Urinary bladder (tissue), 4 donors: ENCODE data around the gene SLC16A10. TPM values are rescaled to one million over a fixed set of nuclear protein-coding genes. Genes with fewer than 3 reads are reported as not detected.
"Not testable (repeated sequence)": the region's sequence is repeated elsewhere in the genome, so short reads cannot be mapped to it uniquely, and the experiment has no call there.

Experiments used
- DNase-seq: peaks from one replicate; pipeline ENCODE4 v3.0.0-alpha.2; 2015; ENCODE audit errors: extremely low spot score
- H3K27ac ChIP-seq: one replicate; pipeline ENCODE4 v1.5.1; 2013; ENCODE audit warnings: low read depth, mild to moderate bottlenecking, moderate library complexity
- H3K36me3 ChIP-seq: one replicate; pipeline ENCODE4 v1.6.1; 2013; ENCODE audit warnings: mild to moderate bottlenecking, moderate library complexity; ENCODE audit not compliant: insufficient read depth
- H3K4me1 ChIP-seq: one replicate; pipeline ENCODE4 v1.6.1; 2013; ENCODE audit warnings: mild to moderate bottlenecking, moderate library complexity; ENCODE audit not compliant: insufficient read depth
- H3K4me3 ChIP-seq: one replicate; pipeline ENCODE4 v1.5.1; 2013; ENCODE audit warnings: low read depth, low read length
- WGBS: extraction: QIAGEN DNeasy Blood & Tissue Kit; methylation state at CpG from one replicate; pipeline ENCODE4 v1.1.7; 2013; 5-methylcytosine and 5-hydroxymethylcytosine counted together
- polyA plus RNA-seq: library from polyadenylated mRNA; stranded (reverse); fragments of 200-250 nt; gene quantifications from one replicate; pipeline ENCODE4 v1.2.3, GENCODE V29; 2013
- total RNA-seq: library from RNA; depleted of rRNA; stranded (reverse); fragments of >200 nt; gene quantifications from one replicate; pipeline ENCODE4 v1.2.3, GENCODE V29; 2014
- donor health status: healthy with polysubstance abuse.
- donor health status: healthy.

The SLC16A10 gene
- total and polyA plus RNA-seq, 2 donors, result 0.49 to 5.4 TPM

DNA sequence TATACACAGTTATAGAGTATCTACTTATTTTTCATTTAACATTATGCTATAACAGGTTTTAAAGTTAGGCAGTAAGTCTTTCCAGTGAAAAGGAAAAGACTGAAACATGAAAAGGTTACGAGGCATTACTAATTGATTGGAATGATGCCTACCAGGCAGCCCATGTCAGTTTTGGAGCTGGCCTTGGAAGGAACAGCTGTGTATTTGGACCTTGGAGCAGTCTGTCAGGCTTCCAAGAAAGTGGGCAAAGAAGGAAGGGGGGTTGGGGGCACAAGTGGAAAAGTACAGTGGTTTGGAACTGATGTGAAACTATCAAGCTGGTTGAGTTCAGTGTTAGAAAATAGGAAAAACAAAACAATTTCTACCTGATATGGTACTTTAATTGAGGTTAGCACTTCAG, 41.7 kb downstream of the SLC16A10 start:
- Histone ChIP-seq H3K36me3 (no peaks in the 10 kb centered on the region), H3K27ac (no peak overlapping the region), H3K4me1 (no peaks in the 10 kb centered on the region), H3K4me3 (no peak overlapping the region)
- WGBS, result 42% methylated on average over 1 of the region's 1 CpG
- no peak for DNase-seq

DNA sequence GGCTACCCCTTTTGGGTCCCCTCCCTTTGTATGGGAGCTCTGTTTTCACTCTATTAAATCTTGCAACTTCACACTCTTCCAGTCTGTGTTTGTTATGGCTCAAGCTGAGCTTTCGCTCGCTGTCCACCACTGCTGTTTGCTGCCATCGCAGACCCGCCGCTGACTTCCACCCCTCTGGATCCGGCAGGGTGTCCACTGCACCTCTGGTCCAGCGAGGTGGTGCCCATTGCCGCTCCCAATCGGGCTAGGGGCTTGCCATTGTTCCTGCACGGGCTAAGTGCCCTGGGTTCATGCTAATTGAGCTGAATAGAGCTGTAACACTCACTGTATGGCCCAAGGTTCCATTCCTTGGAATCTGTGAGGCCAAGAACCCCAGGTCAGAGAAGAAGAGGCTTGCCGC, 43.7 kb downstream of the SLC16A10 start:
- not testable (repeated sequence) for H3K4me3 ChIP-seq, H3K27ac ChIP-seq, DNase-seq, H3K4me1 ChIP-seq, H3K36me3 ChIP-seq
- 96% methylated on average over 11 of the region's 11 CpGs for WGBS

DNA sequence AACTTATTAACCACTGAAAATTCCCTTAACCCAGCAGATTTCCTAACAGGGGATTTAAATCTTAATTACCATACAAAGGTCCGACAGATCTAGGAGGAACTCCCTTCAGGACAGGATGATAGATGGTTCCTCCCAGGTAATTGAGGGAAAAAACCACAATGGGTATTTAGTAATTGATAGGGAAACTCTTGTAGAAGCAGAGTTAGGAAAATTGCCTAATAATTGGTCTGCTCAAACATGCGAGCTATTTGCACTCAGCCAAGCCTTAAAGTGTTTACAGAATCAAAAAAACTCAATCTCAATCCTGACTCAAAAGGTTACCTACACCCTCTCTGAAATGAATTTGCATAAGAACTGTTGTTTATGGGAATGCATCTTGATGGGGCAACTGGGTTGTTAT, 45.4 kb downstream of the SLC16A10 start:
- not testable (repeated sequence) for H3K36me3 ChIP-seq, H3K27ac ChIP-seq, H3K4me1 ChIP-seq, H3K4me3 ChIP-seq, DNase-seq
- 71% methylated on average over 2 of the region's 2 CpGs for WGBS

GRCh38 chr6:111134236-111134869, 47.0 kb downstream of the SLC16A10 start:
- 90% methylated on average over 6 of the region's 6 CpGs for WGBS
- H3K4me3 ChIP-seq, H3K4me1 ChIP-seq, H3K27ac ChIP-seq, DNase-seq, H3K36me3 ChIP-seq: not testable (repeated sequence)

- 91% methylated on average over 14 of the region's 14 CpGs for WGBS
- not testable (repeated sequence) for H3K4me3 ChIP-seq
Measured at GRCh38 chr6:111137489-111138093, 50.3 kb downstream of the SLC16A10 start.

GRCh38 chr6:111147440-111147839, 60.1 kb downstream of the SLC16A10 start:
- no peaks in the 10 kb centered on the region for H3K4me1 ChIP-seq
- 70% methylated on average over 3 of the region's 3 CpGs for WGBS
- H3K36me3 ChIP-seq, result no peaks in the 10 kb centered on the region
- no peak overlapping the region for H3K27ac ChIP-seq
- no peak for DNase-seq
- H3K4me3 ChIP-seq, result no peak overlapping the region

More at GRCh38 chr6:111137489-111138093, 50.3 kb downstream of the SLC16A10 start:
- DNase-seq, H3K36me3 ChIP-seq, H3K4me1 ChIP-seq, H3K27ac ChIP-seq: not testable (repeated sequence)

- Histone ChIP-seq H3K36me3 (no peaks in the 10 kb centered on the region), H3K4me3 (no peak overlapping the region), H3K27ac (no peak overlapping the region), H3K4me1 (no peaks in the 10 kb centered on the region)
- WGBS, result 54% methylated on average over 1 of the region's 1 CpG
- DNase-seq, result no peak
Measured at GRCh38 chr6:111148110-111148509, 60.8 kb downstream of the SLC16A10 start.

DNA sequence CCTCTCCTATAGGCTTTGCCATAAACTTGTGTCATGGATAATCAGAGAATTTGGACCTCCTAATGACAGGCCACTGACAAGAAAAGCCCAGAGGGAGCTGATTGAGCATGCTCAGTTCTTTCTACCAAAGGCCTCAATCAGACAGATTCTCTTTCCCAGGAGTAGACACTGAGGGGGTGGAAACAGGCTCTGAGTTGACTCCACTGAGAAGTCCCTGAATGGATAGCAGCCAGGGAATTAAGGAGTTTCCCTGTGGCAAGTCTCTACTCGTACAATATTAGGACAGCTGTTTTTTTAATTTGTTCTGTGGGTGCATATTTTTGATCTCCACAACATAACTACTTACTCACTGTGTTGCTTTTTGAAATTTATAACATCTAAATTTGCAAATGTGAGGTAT, 63.3 kb downstream of the SLC16A10 start:
- H3K4me1 ChIP-seq, result no peaks in the 10 kb centered on the region
- H3K27ac ChIP-seq, result no peak overlapping the region
- no peak overlapping the region for H3K4me3 ChIP-seq
- WGBS, result 40% methylated on average over 1 of the region's 1 CpG
- no peak for DNase-seq
- H3K36me3 ChIP-seq, result no peaks in the 10 kb centered on the region

- Histone ChIP-seq H3K4me3 (no peak overlapping the region), H3K36me3 (no peaks in the 10 kb centered on the region), H3K4me1 (no peaks in the 10 kb centered on the region), H3K27ac (no peak overlapping the region)
- WGBS, result 86% methylated on average over 4 of the region's 4 CpGs
- no peak for DNase-seq
Measured at GRCh38 chr6:111154981-111155380, 67.7 kb downstream of the SLC16A10 start.

DNA sequence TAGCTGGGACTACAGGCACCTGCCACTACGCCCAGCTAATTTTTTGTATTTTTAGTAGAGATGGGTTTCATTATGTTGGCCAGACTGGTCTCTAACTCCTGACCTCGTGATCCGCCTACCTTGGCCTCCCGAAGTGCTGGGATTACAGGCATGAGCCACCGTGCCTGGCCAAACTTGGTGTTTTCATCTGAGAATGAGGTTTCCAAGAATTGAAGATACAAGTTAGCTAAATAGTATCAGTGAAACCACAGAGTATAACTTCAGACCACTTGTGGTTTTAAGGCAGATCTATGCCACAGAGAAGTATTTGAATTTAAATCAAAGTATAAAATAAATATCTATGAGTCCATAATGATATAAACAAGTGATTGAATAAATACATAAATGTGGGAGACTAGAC, 70.1 kb downstream of the SLC16A10 start:
- H3K36me3 ChIP-seq, result no peaks in the 10 kb centered on the region
- no peak overlapping the region for H3K27ac ChIP-seq
- H3K4me3 ChIP-seq, result no peak overlapping the region
- no peak for DNase-seq
- no peaks in the 10 kb centered on the region for H3K4me1 ChIP-seq
- 84% methylated on average over 5 of the region's 5 CpGs for WGBS

GRCh38 chr6:111159633-111160032, 72.3 kb downstream of the SLC16A10 start:
- no peak for DNase-seq
- no peaks in the 10 kb centered on the region for H3K36me3 ChIP-seq
- no peaks in the 10 kb centered on the region for H3K4me1 ChIP-seq

DNA sequence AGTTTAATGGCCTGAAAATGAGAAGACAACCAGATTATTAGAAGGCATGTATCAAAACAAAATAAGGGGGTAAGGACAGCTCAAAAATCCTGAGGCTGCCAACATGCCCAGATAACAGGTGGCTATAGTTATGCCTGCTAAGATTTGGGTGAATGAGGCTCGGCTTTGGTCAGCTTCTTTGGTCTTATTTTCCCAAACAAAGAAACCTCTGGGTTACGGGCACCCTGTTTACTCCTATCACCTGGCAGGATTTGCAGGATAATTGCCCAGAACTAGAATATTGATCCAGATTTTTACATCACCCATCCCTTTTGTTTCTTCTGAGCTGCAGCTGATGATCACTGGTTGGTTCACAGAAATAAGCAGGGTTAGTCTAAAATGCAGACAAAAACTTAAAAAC, 74.3 kb downstream of the SLC16A10 start:
- H3K27ac ChIP-seq, result no peak overlapping the region
- no peak for DNase-seq
- H3K4me1 ChIP-seq, result no peaks in the 10 kb centered on the region
- no peaks in the 10 kb centered on the region for H3K36me3 ChIP-seq
- whole genome bisulfite sequencing, result 94% methylated on average over 2 of the region's 2 CpGs
- H3K4me3 ChIP-seq, result no peak overlapping the region

More at GRCh38 chr6:111159633-111160032, 72.3 kb downstream of the SLC16A10 start:
- H3K27ac ChIP-seq, result no peak overlapping the region
- no peak overlapping the region for H3K4me3 ChIP-seq

DNA sequence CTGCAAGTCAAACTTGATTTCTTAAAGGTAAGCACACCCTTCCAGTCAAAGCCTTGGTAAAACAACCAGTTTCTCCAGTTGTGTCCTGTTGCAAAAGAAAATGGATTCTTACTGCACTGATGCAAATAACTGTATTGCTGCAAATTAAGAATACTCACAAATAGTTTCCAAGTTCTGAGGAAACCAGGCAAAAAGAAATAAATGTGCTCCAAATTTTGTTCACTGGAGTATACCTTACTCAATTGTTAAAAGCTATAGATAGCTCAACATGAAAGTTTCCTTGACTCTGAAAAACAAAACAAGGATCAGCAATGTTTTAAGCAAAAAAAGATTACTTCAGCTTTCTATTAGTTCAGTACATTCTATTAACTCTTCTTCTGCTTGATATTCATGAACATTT, 75.2 kb downstream of the SLC16A10 start:
- Histone ChIP-seq H3K36me3 (no peaks in the 10 kb centered on the region), H3K4me1 (no peaks in the 10 kb centered on the region), H3K4me3 (no peak overlapping the region), H3K27ac (no peak overlapping the region)
- DNase-seq, result no peak

DNA sequence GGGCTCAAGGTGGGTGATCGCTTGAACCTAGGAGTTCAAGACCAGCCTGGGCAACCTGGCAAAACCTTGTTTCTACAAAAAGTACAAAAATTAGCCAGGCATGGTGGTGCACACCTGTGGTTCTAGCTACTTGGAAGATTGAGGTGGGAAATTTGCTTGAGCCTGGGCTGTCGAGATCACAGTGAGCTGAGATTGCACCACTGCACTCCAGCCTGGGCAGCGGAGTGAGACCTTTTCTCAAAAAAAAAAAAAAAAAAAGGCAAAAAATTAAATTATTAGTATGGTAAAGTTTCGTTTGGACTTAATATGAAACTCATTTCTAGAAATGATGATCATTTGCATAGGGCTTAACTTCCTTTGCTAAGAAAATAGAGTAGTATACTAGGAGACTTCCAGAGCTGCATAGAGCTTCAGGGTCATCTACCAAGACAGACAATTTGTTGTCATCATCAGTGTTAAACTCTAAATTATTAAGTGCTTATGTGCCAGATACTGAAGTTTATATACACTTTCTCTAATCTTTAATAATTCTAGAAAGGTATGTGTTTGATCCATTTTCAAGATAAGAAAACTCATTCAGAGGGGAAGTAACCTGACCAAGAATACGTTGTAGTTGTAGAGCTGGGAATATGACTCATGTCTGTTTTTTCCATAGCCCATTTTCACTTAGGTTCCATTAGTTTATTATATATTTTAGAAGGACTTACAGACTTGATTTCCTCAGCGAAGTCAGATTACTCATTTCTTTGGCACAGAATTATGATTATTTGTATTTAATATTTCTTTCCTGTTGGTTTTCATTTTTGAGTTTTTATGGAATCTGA, 84.5 kb downstream of the SLC16A10 start:
- no peak overlapping the region for H3K4me3 ChIP-seq
- H3K27ac ChIP-seq, result no peak overlapping the region
- H3K36me3 ChIP-seq, result no peaks in the 10 kb centered on the region
- no peaks in the 10 kb centered on the region for H3K4me1 ChIP-seq
- 80% methylated on average over 6 of the region's 6 CpGs for WGBS
- no peak for DNase-seq
